ENCODE data around the gene ZNF653. TPM values are rescaled to one million over a fixed set of nuclear protein-coding genes. Genes with fewer than 3 reads are reported as not detected.

ZNF653 gene
- total and polyA plus RNA-seq, 2 donors (not counting 3 experiments of a cell fraction or from before 2014, with no cell fraction given) = 7.0 to 8.7 TPM

DNA sequence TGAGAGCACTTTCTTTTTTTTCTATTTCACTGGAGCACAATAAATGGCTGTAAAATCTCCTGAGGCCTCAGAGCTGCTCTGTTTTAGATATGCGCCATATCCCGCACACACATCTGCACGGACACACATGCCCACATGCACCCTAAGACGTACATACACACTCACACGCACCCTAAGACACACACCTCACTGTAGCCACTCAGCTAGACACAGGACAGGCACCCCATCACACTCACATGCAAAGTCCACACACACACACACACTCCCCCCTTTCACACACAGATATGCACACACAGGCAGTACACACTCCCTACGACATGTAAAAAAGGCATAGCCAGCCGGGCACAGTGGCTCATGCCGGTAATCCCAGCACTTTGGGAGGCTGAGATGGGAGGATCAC is 44.6 kb upstream of the ZNF653 start:
- intact Hi-C loops (cut with micrococcal nuclease) = no loop called here
- FAIRE-seq = no peak
- dilution Hi-C loops (cut with MboI; ENCODE audit: extremely low pct_ligation_motif_present, low sequenced_read_pairs) = no loop called here

DNA sequence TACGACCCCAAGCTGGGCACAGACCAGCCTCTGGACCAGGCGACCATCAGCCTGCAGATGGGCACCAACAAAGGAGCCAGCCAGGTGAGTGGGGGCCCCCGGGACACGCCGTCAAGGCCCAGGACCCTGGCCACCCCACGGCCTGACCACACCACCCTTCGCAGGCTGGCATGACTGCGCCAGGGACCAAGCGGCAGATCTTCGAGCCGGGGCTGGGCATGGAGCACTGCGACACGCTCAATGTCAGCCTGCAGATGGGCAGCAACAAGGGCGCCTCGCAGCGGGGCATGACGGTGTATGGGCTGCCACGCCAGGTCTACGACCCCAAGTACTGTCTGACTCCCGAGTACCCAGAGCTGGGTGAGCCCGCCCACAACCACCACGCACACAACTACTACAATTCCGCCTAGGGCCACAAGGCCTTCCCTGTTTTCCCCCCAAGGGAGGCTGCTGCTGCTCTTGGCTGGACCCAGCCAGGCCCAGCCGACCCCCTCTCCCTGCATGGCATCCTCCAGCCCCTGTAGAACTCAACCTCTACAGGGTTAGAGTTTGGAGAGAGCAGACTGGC is 43.8 kb upstream of the ZNF653 start:
- Histone ChIP-seq H3K36me3 (ENCODE audit: control insufficient read depth in 2 of 2, extremely low read depth in 1 of 2, insufficient read depth in 2 of 2, low read length in 2 of 2) (peaks cover 0 to 19% of the 10 kb centered on the region in 2 experiments), H3K9me1 (replicated peaks; ENCODE audit: control insufficient read depth, extremely low read depth, insufficient read depth, low read length) (no peaks in the 10 kb centered on the region), H3K27me3 (ENCODE audit: control insufficient read depth in 2 of 2, insufficient read depth in 2 of 2, low read length in 2 of 2) (no peaks in the 10 kb centered on the region), H3K4me2 (ENCODE audit: insufficient read depth, low read length) (no peak overlapping the region), H2AFZ (ENCODE audit: low read depth, low read length) (no peak overlapping the region), H3K27ac (ENCODE audit: insufficient read depth, low read depth, low read length) (no peak overlapping the region), H3K4me3 (replicated peaks in 1 of 3; ENCODE audit: insufficient read depth in 1 of 3, low read depth in 1 of 3, low read length in 3 of 3) (no peak overlapping the region), H3K9me3 (replicated peaks; ENCODE audit: control insufficient read depth, insufficient read depth, low read length) (no peaks in the 10 kb centered on the region), H3K79me2 (ENCODE audit: control insufficient read depth, insufficient read depth, low read length) (no peaks in the 10 kb centered on the region), H3K9ac (replicated peaks; ENCODE audit: extremely low read depth, insufficient read depth, low read length) (no peak overlapping the region), H3K4me1 (ENCODE audit: control insufficient read depth, extremely low read depth, insufficient read depth, low read length) (no peaks in the 10 kb centered on the region), H4K20me1 (replicated peaks; ENCODE audit: control insufficient read depth, extremely low read depth, insufficient read depth, low read length) (no peaks in the 10 kb centered on the region)
- CTCF ChIA-PET = no interaction called here
- dilution Hi-C loops (cut with MboI; ENCODE audit: extremely low pct_ligation_motif_present, low sequenced_read_pairs) (no loop called here), intact Hi-C loops (cut with micrococcal nuclease) (no loop called here)
- DNase-seq (ENCODE audit: low read depth, low spot score) = no peak
- TF ChIP-seq MYC (IDR thresholded peaks at IDR 0.05; ENCODE audit: low read depth, low read length) = no peak
- no peak for TF ChIP-seq POLR2A (IDR thresholded peaks at IDR 0.05; ENCODE audit: low read depth, low read length)
- TF ChIP-seq POLR2AphosphoS5 (IDR thresholded peaks at IDR 0.05; ENCODE audit: insufficient read depth, low read depth, low read length) = no peak
- TF ChIP-seq, protein P1, sequence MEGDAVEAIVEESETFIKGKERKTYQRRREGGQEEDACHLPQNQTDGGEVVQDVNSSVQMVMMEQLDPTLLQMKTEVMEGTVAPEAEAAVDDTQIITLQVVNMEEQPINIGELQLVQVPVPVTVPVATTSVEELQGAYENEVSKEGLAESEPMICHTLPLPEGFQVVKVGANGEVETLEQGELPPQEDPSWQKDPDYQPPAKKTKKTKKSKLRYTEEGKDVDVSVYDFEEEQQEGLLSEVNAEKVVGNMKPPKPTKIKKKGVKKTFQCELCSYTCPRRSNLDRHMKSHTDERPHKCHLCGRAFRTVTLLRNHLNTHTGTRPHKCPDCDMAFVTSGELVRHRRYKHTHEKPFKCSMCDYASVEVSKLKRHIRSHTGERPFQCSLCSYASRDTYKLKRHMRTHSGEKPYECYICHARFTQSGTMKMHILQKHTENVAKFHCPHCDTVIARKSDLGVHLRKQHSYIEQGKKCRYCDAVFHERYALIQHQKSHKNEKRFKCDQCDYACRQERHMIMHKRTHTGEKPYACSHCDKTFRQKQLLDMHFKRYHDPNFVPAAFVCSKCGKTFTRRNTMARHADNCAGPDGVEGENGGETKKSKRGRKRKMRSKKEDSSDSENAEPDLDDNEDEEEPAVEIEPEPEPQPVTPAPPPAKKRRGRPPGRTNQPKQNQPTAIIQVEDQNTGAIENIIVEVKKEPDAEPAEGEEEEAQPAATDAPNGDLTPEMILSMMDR (IDR thresholded peaks at IDR 0.05; ENCODE audit: extremely low read depth in 1 of 2, insufficient read depth in 1 of 2, low read depth in 1 of 2, low read length in 2 of 2) = no peak
- no peak for TF ChIP-seq GATA2 (IDR thresholded peaks at IDR 0.05; ENCODE audit: insufficient read depth, insufficient read length, low read depth, low read length)
- TF ChIP-seq FOS (IDR thresholded peaks at IDR 0.05; ENCODE audit: borderline replicate concordance, insufficient read depth, low read length) = no peak
- no peak for TF ChIP-seq EZH2 (IDR thresholded peaks at IDR 0.05; ENCODE audit: borderline replicate concordance, low read depth, low read length, severe bottlenecking)
- no peak for TF ChIP-seq MAX (IDR thresholded peaks at IDR 0.05; ENCODE audit: insufficient read depth, insufficient read length)
- TF ChIP-seq JUN (IDR thresholded peaks at IDR 0.05; ENCODE audit: borderline replicate concordance, insufficient read depth, insufficient read length, low read depth) = no peak
- no peak for FAIRE-seq
- no TSS peak for BruUV-seq (replicated peaks)
- POLR2A ChIA-PET = no interaction called here

More for the DNA sequence above, 44.6 kb upstream of the ZNF653 start:
- no peak overlapping the region for H2AFZ ChIP-seq (ENCODE audit: low read depth, low read length)
- H3K36me3 ChIP-seq (ENCODE audit: control insufficient read depth in 2 of 2, extremely low read depth in 1 of 2, insufficient read depth in 2 of 2, low read length in 2 of 2) = peaks cover 0 to 20% of the 10 kb centered on the region in 2 experiments
- H3K4me2 ChIP-seq (ENCODE audit: insufficient read depth, low read length) = no peak overlapping the region
- no peaks in the 10 kb centered on the region for H3K4me1 ChIP-seq (ENCODE audit: control insufficient read depth, extremely low read depth, insufficient read depth, low read length)
- no peak overlapping the region for H3K27ac ChIP-seq (ENCODE audit: insufficient read depth, low read depth, low read length)
- TF ChIP-seq POLR2A (IDR thresholded peaks at IDR 0.05; ENCODE audit: low read depth, low read length) (no peak), JUN (IDR thresholded peaks at IDR 0.05; ENCODE audit: borderline replicate concordance, insufficient read depth, insufficient read length, low read depth) (no peak), POLR2AphosphoS5 (IDR thresholded peaks at IDR 0.05; ENCODE audit: insufficient read depth, low read depth, low read length) (no peak), MYC (IDR thresholded peaks at IDR 0.05; ENCODE audit: low read depth, low read length) (no peak)
- no peak overlapping the region for H3K4me3 ChIP-seq (replicated peaks in 1 of 3; ENCODE audit: insufficient read depth in 1 of 3, low read depth in 1 of 3, low read length in 3 of 3)
- ChIA-PET CTCF (no interaction called here), POLR2A (no interaction called here)
- no TSS peak for BruUV-seq (replicated peaks)
- no peaks in the 10 kb centered on the region for H4K20me1 ChIP-seq (replicated peaks; ENCODE audit: control insufficient read depth, extremely low read depth, insufficient read depth, low read length)
- H3K27me3 ChIP-seq (ENCODE audit: control insufficient read depth in 2 of 2, insufficient read depth in 2 of 2, low read length in 2 of 2) = no peaks in the 10 kb centered on the region
- no peaks in the 10 kb centered on the region for H3K9me1 ChIP-seq (replicated peaks; ENCODE audit: control insufficient read depth, extremely low read depth, insufficient read depth, low read length)
- H3K79me2 ChIP-seq (ENCODE audit: control insufficient read depth, insufficient read depth, low read length) = no peaks in the 10 kb centered on the region
- H3K9ac ChIP-seq (replicated peaks; ENCODE audit: extremely low read depth, insufficient read depth, low read length) = no peak overlapping the region
- DNase-seq (ENCODE audit: low read depth, low spot score) = no peak
- no peaks in the 10 kb centered on the region for H3K9me3 ChIP-seq (replicated peaks; ENCODE audit: control insufficient read depth, insufficient read depth, low read length)
